IMR-90 (cell line): Measurements from ENCODE around the gene PRKAB1. TPM values are rescaled to one million over a fixed set of nuclear protein-coding genes. Genes with fewer than 3 reads are reported as not detected.

Experiments used
- ATAC-seq: fragments of 200-7000 bp; cut with Tn5 transposase; 2 replicates; pipeline ENCODE4 v1.9.1; 2020; ENCODE audit warnings: low read depth, mild to moderate bottlenecking, moderate library complexity
- BruUV-seq: library from RNA; stranded (reverse); fragments of 400-500 nt; replicated peaks from 2 replicates; lab custom pipeline; 2021; lab: Mats Ljungman, UMichigan
- CTCF ChIA-PET: fragments of 300-600 bp; formaldehyde crosslinking; extraction: SDS; loops from one replicate; lab custom pipeline; 2021; ENCODE audit warnings: antibody characterized with exemption; lab: Yijun Ruan, JAX
- POLR2A ChIA-PET: fragments of 300-600 bp; sonication (Branson Sonifier 250); formaldehyde crosslinking; loops from one replicate; lab custom pipeline; 2022; ENCODE audit warnings: antibody characterized with exemption; ENCODE audit not compliant: unreplicated experiment; lab: Charles Lee
- DNase-seq: peaks from one replicate; pipeline ENCODE4 v3.0.0; 2013
- H2AFZ ChIP-seq: replicated peaks from 2 replicates; pipeline ENCODE3; 2013; ENCODE audit warnings: low read length, mild to moderate bottlenecking; ENCODE audit not compliant: poor library complexity
- H2AK5ac ChIP-seq: 2 replicates; pipeline ENCODE4 v1.6.1; 2013; ENCODE audit warnings: low read depth, low read length, inconsistent platforms
- H2AK9ac ChIP-seq: replicated peaks from 2 replicates; pipeline ENCODE3; 2013; ENCODE audit warnings: mild to moderate bottlenecking, low read depth, low read length, moderate library complexity; ENCODE audit not compliant: poor library complexity
- H2BK120ac ChIP-seq: 2 replicates; pipeline ENCODE4 v1.6.1; 2013; ENCODE audit warnings: low read depth, low read length, inconsistent platforms
- H2BK15ac ChIP-seq: 3 replicates; pipeline ENCODE4 v1.6.1; 2013; ENCODE audit warnings: low read depth, low read length, inconsistent platforms
- H2BK20ac ChIP-seq: 2 replicates; pipeline ENCODE4 v1.6.1; 2013; ENCODE audit warnings: low read depth, mild to moderate bottlenecking, inconsistent platforms, low read length, moderate library complexity
- H2BK5ac ChIP-seq: 2 replicates; pipeline ENCODE4 v1.6.1; 2013; ENCODE audit warnings: mild to moderate bottlenecking, low read depth, low read length, inconsistent platforms; ENCODE audit not compliant: poor library complexity, severe bottlenecking
- H3K14ac ChIP-seq: replicated peaks from 2 replicates; pipeline ENCODE4 v1.6.1; 2013; ENCODE audit warnings: low read depth, low read length, inconsistent platforms
- H3K18ac ChIP-seq: 2 replicates; pipeline ENCODE4 v1.6.1; 2013; ENCODE audit warnings: low read depth, low read length, control low read depth
- H3K23ac ChIP-seq: 2 replicates; pipeline ENCODE4 v1.6.1; 2013; ENCODE audit warnings: low read depth, low read length, inconsistent platforms
- H3K27ac ChIP-seq: 2 replicates; pipeline ENCODE4 v1.5.1; 2013; ENCODE audit warnings: mild to moderate bottlenecking, control low read depth, low read length; ENCODE audit not compliant: insufficient read depth
- H3K27me3 ChIP-seq: 2 replicates; pipeline ENCODE4 v1.6.1; 2013; ENCODE audit warnings: low read length; ENCODE audit not compliant: control insufficient read depth, insufficient read depth
- H3K36me3 ChIP-seq: 2 replicates; pipeline ENCODE4 v1.6.1; 2013; ENCODE audit warnings: low read length, mixed read lengths; ENCODE audit not compliant: control insufficient read depth, insufficient read depth
- H3K4ac ChIP-seq: 2 replicates; pipeline ENCODE4 v1.6.1; 2013; ENCODE audit warnings: low read depth, low read length, inconsistent platforms
- H3K4me1 ChIP-seq: 2 replicates; pipeline ENCODE4 v1.6.1; 2013; ENCODE audit warnings: low read length, mixed read lengths; ENCODE audit not compliant: control insufficient read depth, insufficient read depth
- H3K4me2 ChIP-seq: 2 replicates; pipeline ENCODE4 v1.6.1; 2013; ENCODE audit warnings: low read depth, mild to moderate bottlenecking, control low read depth, low read length, moderate library complexity
- H3K4me3 ChIP-seq: 2 replicates; pipeline ENCODE4 v1.5.1; 2013; ENCODE audit warnings: low read depth, mild to moderate bottlenecking, control low read depth, low read length, moderate library complexity; ENCODE audit not compliant: insufficient read depth
- H3K56ac ChIP-seq: 2 replicates; pipeline ENCODE4 v1.6.1; 2013; ENCODE audit warnings: low read length, inconsistent platforms; ENCODE audit not compliant: insufficient read depth; ENCODE audit errors: extremely low read depth
- H3K79me1 ChIP-seq, 2 experiments: 2 replicates each; pipeline ENCODE4 v1.6.1; 2013; ENCODE audit warnings: low read length in 2 of 2, inconsistent platforms in 1 of 2, low read depth in 1 of 2
- H3K9ac ChIP-seq: 2 replicates; pipeline ENCODE4 v1.6.1; 2013; ENCODE audit warnings: low read depth, low read length, control low read depth
- H3K9me1 ChIP-seq: 2 replicates; pipeline ENCODE4 v1.6.1; 2013; ENCODE audit warnings: low read length, inconsistent platforms; ENCODE audit not compliant: insufficient read depth
- H3K9me3 ChIP-seq: 2 replicates; pipeline ENCODE4 v1.6.1; 2013; ENCODE audit warnings: low read length; ENCODE audit not compliant: control insufficient read depth, insufficient read depth
- H4K20me1 ChIP-seq: 2 replicates; pipeline ENCODE4 v1.6.1; 2013; ENCODE audit warnings: low read length, inconsistent platforms; ENCODE audit not compliant: insufficient read depth
- H4K5ac ChIP-seq: 2 replicates; pipeline ENCODE4 v1.6.1; 2013; ENCODE audit warnings: mild to moderate bottlenecking, low read depth, low read length, control low read depth
- H4K8ac ChIP-seq, 2 experiments: 2 replicates each; pipeline ENCODE4 v1.6.1; 2013; ENCODE audit warnings: low read depth in 2 of 2, low read length in 2 of 2, control low read depth in 1 of 2, inconsistent platforms in 1 of 2
- H4K91ac ChIP-seq: 2 replicates; pipeline ENCODE4 v1.6.1; 2013; ENCODE audit warnings: low read depth, low read length, inconsistent platforms; ENCODE audit not compliant: insufficient read depth
- CHD1 ChIP-seq: IDR thresholded peaks from 2 replicates; pipeline ENCODE4 v1.6.1; 2012; ENCODE audit warnings: low read depth, low read length, improper control_type of control experiment
- MAFK ChIP-seq: IDR thresholded peaks from 2 replicates; pipeline ENCODE4 v1.6.1; 2012; ENCODE audit warnings: low read depth, low read length, improper control_type of control experiment
- MAZ ChIP-seq: IDR thresholded peaks from 2 replicates; pipeline ENCODE4 v1.6.1; 2012; ENCODE audit warnings: low read depth, mild to moderate bottlenecking, low read length, improper control_type of control experiment, moderate library complexity, borderline replicate concordance
- MXI1 ChIP-seq: IDR thresholded peaks from 2 replicates; pipeline ENCODE4 v1.6.1; 2012; ENCODE audit warnings: low read depth, mild to moderate bottlenecking, low read length, moderate library complexity, borderline replicate concordance
- POLR2A ChIP-seq: IDR thresholded peaks from 2 replicates; pipeline ENCODE4 v1.6.1; 2012; ENCODE audit warnings: mild to moderate bottlenecking, low read depth, low read length
- RAD21 ChIP-seq: IDR thresholded peaks from 2 replicates; pipeline ENCODE4 v1.6.1; 2012; ENCODE audit warnings: low read length, improper control_type of control experiment
- SMC3 ChIP-seq: fragments of 150-350 bp; IDR thresholded peaks from 2 replicates; pipeline ENCODE4 v1.6.1; 2016; ENCODE audit warnings: low read depth, mild to moderate bottlenecking, antibody characterized with exemption, low read length, moderate library complexity
- WGBS, 2 experiments: methylation state at CpG; one replicate each; pipeline versions ENCODE4 v1.1.5 to v1.1.7; 2013; ENCODE audit warnings: missing lambda C conversion rate in 2 of 2; ENCODE audit not compliant: insufficient read length in 1 of 2; ENCODE audit errors: extremely low coverage in 2 of 2; 5-methylcytosine and 5-hydroxymethylcytosine counted together
- dilution Hi-C: fragments of 300-500 bp; cut with HindIII; formaldehyde crosslinking; loops from one replicate; pipeline ENCODE4 v1.14.3; 2018; ENCODE audit warnings: low sequenced_read_pairs; ENCODE audit not compliant: unreplicated experiment
- in situ Hi-C: fragments of 300-500 bp; cut with MboI; formaldehyde crosslinking; loops from 3 replicates; pipeline ENCODE4 v1.14.3; 2019; ENCODE audit warnings: low sequenced_read_pairs, inconsistent platforms, mixed read lengths
- intact Hi-C: fragments of 100-400 bp; cut with micrococcal nuclease; formaldehyde crosslinking; loops from 2 replicates; pipeline ENCODE4 v1.10.0; 2022
- polyA plus RNA-seq, 3 experiments: library from polyadenylated mRNA; depleted of rRNA; stranded (reverse); fragments of >200 nt; gene quantifications; 2 replicates each; pipeline ENCODE4 v1.2.3, GENCODE V29; 2012; ENCODE audit warnings: low replicate concordance in 1 of 3
- total RNA-seq: library from RNA; depleted of rRNA; stranded (reverse); fragments of >200 nt; gene quantifications from 2 replicates; pipeline ENCODE4 v1.2.3, GENCODE V29; 2012

Gene PRKAB1
- total and polyA plus RNA-seq, 2 of the 4 experiments (the other 2 are of a cell fraction), result 9.7 to 19.3 TPM

- no peak overlapping the region for H3K14ac ChIP-seq
- H3K56ac ChIP-seq, result no peak overlapping the region
- no peak overlapping the region for H3K9ac ChIP-seq
- ATAC-seq (no peak), DNase-seq (no peak)
- no peak overlapping the region for H4K5ac ChIP-seq
- H2AK9ac ChIP-seq, result no peak overlapping the region
- no peak overlapping the region for H4K91ac ChIP-seq
- dilution Hi-C loops (no loop called here), intact Hi-C loops (no loop called here), in situ Hi-C loops (no loop called here)
- no peak overlapping the region for H2AK5ac ChIP-seq
- no peak overlapping the region for H2AFZ ChIP-seq
- no peak overlapping the region for H2BK5ac ChIP-seq
- no peak overlapping the region for H3K18ac ChIP-seq
- H4K20me1 ChIP-seq, result no peaks in the 10 kb centered on the region
- H4K8ac ChIP-seq, result no peak overlapping the region
- H3K9me1 ChIP-seq, result no peaks in the 10 kb centered on the region
- ChIA-PET POLR2A (no interaction called here), CTCF (no interaction called here)
- no peaks in the 10 kb centered on the region for H3K27me3 ChIP-seq
- H2BK15ac ChIP-seq, result no peak overlapping the region
- no peak overlapping the region for H3K23ac ChIP-seq
- H3K4ac ChIP-seq, result no peak overlapping the region
- H2BK120ac ChIP-seq, result no peak overlapping the region
- H3K27ac ChIP-seq, result no peak overlapping the region
- H3K79me1 ChIP-seq, result no peaks in the 10 kb centered on the region; a peak in 2 of 4 replicates
- WGBS, 2 experiments, result 100% methylated on average over 1 of the region's 15 CpGs; no CpG with 5 or more reads in 1 of the 2 experiments
- no peak overlapping the region for H3K4me2 ChIP-seq
- no peak overlapping the region for H3K4me3 ChIP-seq
- BruUV-seq, result no TSS peak
- no peaks in the 10 kb centered on the region for H3K4me1 ChIP-seq
- H2BK20ac ChIP-seq, result no peak overlapping the region
- H3K36me3 ChIP-seq, result peaks cover 11% of the 10 kb centered on the region
- no peak for TF ChIP-seq MAZ
- no peak for TF ChIP-seq MAFK
- TF ChIP-seq POLR2A, result no peak
- no peak for TF ChIP-seq MXI1
- TF ChIP-seq RAD21, result no peak
- TF ChIP-seq CHD1, result no peak
- no peak for TF ChIP-seq SMC3
- H3K9me3 ChIP-seq, result no peaks in the 10 kb centered on the region
These were observed 43.1 kb downstream of the PRKAB1 start for GRCh38 chr12:119710965-119711551.
